NCI-H146 treated with DMSO at 0.1 percent for 48 hours (cell line): Measurements from ENCODE around the gene PTPRN2.

ENCODE experiments used
- DNase-seq: peaks from one replicate; lab custom pipeline; 2025; ENCODE audit not compliant: unreplicated experiment; lab: John Stamatoyannopoulos, UW

The PTPRN2 gene

GRCh38 chr7:158246960-158247673, 340.5 kb downstream of the PTPRN2 start:
- no peak for DNase-seq

GRCh38 chr7:158246272-158246959, 341.2 kb downstream of the PTPRN2 start:
- no peak for DNase-seq

DNA sequence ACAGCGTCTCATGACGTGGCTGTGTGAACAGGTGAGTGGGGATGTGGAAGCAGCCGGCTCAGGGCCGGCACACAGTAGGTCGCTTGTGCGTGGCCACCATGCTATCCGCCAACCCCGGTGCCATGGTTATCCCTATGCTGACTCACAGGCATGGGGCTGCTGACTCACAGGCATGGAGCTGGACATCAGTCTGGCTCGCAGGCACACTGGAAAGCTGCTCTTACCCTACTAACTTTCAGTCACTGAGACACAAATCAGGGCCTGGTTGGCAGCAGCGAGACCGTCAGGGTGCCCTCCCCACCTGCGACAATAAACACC, 341.9 kb downstream of the PTPRN2 start:
- no peak for DNase-seq

DNA sequence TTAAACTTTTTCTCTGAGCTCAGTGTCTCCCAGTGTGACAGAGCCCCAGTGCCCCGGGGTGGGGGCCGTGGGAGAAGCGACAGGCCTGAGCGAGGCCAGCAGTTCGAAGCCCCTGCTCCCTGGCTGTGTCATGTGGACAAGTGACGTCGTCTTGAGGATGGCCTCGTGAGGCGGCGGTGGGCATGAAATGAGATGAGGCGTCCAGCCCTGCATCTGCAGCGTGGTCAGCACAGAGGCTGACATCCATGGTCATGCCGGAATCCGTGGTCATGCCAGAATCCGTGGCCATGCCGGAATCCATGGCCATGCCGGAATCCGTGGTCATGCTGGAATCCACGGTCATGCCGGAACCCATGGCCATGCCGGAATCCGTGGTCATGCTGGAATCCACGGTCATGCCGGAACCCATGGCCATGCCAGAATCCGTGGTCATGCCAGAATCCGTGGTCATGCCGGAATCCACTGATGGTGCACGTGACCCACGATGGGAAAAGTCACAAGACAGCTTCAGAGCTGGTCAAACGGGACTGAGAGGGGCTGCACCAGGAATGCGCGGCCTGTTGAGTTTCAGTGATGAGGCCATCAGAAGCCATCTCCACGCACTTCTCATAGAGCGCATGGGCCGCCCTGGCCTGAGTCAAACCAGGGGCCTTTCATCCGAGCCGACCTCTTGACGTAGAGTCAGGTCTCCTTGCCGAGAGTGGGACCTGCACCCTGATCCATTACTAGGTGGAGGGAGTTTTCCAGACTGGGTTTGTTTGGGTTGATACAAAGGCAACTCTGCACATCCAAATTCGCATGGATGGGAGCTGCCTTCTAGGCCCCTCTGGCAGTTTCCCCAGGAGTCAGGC, 342.5 kb downstream of the PTPRN2 start:
- DNase-seq: no peak

GRCh38 chr7:158244430-158244829, 343.2 kb downstream of the PTPRN2 start:
- DNase-seq: no peak

DNA sequence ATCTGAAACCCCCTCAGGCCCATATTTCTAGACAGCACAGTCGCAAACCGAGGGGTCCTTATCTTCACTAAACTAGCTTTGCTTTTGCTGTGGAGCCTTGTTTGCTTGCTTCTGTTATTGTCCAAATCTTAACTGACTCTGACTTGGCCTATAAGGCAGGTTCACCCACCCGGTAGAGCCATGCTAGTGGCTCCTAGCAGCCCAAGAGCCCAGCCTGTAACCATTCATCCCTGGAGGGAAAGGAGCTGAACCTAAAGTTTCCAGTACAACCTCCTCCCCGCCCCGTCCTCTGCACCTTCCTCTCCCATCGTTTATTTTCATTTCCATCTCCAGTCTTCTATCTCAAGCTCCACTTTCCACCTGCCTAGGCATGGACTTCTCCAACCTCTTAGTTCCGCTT, 345.7 kb downstream of the PTPRN2 start:
- DNase-seq: no peak

GRCh38 chr7:158240801-158241200, 346.8 kb downstream of the PTPRN2 start:
- no peak for DNase-seq

DNA sequence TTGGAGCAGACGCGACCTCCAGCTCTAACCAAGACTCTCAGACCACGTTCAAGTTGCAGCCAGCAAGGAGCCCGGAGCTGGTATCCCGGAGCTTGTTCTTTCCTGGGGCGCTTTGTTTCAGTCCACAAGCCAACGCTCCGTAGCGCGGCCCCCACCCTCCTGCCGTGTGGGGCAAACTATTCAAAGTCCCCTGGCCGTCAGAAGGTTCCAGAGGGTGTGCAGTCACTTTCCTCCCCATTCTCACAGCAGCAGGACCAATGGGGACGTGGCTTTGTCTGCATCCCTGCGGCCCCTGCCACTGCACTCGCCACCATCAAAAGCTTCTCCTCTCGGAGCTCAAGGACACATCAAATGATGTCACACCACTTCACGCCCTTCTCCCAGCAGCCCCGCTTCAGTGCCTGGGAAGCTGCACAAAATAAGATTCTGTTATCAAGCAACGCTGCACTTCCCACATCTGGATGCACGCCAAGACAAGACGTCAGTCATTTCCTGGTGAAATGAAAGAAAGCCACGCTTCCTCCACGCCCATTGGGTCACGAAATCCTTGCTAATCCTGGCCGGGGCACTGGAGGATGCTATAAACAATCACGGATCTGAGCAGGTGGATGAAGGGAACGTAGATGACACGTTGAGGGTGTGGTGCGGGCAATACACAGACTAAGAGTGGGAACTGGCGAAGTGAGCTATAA, 348.2 kb downstream of the PTPRN2 start:
- DNase-seq: no peak

GRCh38 chr7:158238616-158239289, 348.9 kb downstream of the PTPRN2 start:
- DNase-seq: no peak

DNA sequence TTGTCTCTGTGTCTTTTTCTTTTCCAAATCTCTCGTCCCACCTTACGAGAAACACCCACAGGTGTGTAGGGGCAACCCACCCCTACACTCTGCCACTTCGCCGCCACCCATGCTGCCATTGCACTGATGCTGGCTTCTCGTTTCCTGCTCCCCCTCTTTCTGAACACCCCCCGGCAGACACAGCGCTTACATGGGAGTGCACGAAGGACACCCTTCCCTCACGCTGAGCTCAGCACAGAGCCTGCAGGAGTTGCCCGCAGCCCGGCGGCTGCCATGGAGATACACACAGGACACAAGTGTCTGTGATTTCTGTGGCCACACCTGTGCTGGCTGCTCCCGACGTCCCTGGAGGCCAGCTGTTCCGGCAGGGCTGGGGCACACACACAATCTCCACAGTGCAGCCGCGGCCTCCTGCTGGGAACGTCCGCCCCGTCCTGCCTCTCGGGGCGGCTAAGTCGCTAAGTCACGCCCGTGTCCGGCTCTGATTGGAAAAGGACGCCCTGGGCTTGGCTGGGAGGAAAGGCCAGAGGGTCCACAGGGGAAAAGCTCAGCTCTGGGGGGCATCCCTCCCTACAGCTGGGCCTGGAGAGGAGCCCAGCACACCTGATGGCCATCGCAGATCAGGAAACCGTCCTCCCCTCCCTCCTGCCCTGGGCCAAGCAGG, 349.8 kb downstream of the PTPRN2 start:
- DNase-seq: no peak

GRCh38 chr7:158236400-158236799, 351.2 kb downstream of the PTPRN2 start:
- DNase-seq: no peak

DNA sequence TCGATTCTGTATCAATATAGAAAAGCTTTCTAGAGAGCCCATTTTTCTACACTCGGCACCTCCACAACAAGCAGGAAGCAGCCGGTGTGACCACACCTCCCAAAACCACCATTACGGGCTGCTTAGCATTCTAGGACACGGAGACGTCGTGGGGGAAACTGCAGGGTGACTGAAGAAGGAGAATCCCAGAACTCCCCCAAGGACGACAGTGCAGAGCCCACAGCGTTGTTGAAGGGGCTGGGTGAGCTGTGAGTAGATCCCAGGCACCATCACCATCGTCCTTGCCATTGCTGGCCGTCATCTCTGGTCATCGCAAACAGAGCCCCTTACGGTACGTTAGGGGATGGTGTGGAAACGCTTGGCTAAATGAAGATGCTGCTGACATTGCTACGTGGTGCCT, 351.8 kb downstream of the PTPRN2 start:
- DNase-seq: no peak

DNA sequence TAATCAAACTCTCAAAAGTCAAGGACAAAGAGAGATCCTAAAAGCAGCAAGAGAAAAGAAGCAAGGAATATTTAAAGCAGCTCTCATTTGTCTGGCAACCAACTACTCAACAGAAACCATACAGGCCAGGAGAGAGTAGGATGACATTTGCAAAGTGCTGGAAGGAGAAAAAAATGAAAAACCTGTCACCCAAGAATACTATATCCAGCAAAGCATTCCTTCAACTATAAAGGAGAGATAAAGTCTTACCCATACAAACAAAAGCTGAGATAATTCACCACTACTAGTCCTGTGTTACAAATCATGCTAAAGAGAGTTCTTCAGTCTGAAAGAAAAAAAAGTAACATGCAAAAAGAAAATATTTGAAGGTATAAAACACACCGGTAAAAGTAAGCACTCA, 357.7 kb downstream of the PTPRN2 start:
- no peak for DNase-seq

DNA sequence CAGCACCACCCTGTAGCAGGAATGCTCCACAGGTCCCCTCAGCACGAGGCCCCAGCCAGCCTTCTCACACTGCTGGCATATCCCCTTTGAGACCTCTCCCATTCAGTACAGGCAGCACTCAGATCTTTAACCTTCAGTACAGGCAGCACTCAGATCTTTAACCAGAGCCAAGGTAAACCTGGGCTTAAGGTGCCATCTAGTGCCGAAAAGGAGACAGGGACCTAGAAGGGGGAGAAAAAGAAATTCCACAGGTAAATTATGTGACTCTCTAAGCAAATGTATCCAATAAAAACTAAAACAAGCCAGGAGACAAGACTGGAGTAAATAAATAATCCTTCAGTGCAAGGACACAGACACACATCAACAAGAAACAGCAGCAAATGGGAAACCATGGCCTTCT, 358.6 kb downstream of the PTPRN2 start:
- peak; percentile 23 for DNase-seq

DNA sequence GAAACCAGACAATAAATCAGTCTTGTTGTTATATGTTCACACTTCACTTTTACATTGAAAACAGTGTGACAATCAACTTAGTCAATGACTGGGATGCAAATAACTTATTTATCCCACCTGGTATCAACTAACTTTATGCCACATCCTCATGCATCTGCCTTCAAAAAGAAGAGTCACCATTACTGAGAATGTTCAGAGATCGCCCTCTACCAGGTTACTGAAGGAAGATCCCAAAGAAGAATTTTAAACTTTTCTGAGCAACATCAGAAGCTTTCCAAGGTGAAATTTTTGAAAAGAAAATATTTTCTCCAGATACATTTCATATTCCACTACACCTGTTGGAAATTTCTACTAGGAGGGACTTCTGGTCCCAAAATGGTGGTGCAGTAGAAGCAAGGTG, 359.5 kb downstream of the PTPRN2 start:
- DNase-seq: no peak

- no peak for DNase-seq
These were observed 360.2 kb downstream of the PTPRN2 start for GRCh38 chr7:158227258-158227984.

GRCh38 chr7:158216198-158216597, 371.4 kb downstream of the PTPRN2 start:
- no peak for DNase-seq

GRCh38 chr7:158209435-158209834, 378.2 kb downstream of the PTPRN2 start:
- no peak for DNase-seq

DNA sequence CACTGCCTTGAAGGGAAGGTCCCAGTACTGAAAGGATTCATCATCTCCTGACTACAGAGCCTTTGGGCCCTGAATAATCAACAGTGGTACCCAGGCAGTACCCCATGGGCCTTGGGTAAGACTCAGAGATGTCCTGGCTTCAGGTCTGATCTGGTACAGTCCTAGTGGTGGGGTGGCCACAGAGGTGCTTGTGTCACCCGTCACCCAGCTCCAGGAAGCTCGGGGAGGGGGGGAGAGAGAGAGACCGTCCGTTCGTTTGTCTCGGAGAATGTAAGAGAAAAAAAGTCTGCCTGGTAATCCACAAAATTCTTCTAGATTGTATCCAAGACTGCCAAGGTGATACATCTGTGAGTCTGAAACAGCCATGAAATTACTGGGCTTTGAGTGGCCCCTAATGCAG, 381.3 kb downstream of the PTPRN2 start:
- no peak for DNase-seq

GRCh38 chr7:158204453-158204852, 383.2 kb downstream of the PTPRN2 start:
- DNase-seq: no peak
